Endothelial cell of umbilical vein (primary cell): ENCODE measurements around the gene DNAH11. TPM values are rescaled to one million over a fixed set of nuclear protein-coding genes. Genes with fewer than 3 reads are reported as not detected.

ENCODE experiments used
- BruUV-seq: library from RNA; stranded (reverse); fragments of 400-500 nt; replicated peaks from 2 replicates; lab custom pipeline; 2021; lab: Mats Ljungman, UMichigan
- CTCF ChIA-PET: fragments of 300-600, 350-600 bp; sonication (Branson Sonifier 250); formaldehyde crosslinking; loops from one replicate; lab custom pipeline; 2021; ENCODE audit warnings: antibody characterized with exemption, inconsistent platforms; lab: Charles Lee
- POLR2A ChIA-PET: fragments of 300-600, 350-600 bp; sonication (Branson Sonifier 250); formaldehyde crosslinking; loops from one replicate; lab custom pipeline; 2021; ENCODE audit warnings: antibody characterized with exemption, inconsistent platforms; lab: Charles Lee
- DNase-seq: peaks from one replicate; pipeline ENCODE4 v3.0.0-alpha.2; 2011; ENCODE audit warnings: low read depth, low spot score
- FAIRE-seq: peaks from 2 replicates; lab custom pipeline; 2011; peaks lifted over from hg19 to GRCh38; lab: Jason Lieb, UNC
- H2AFZ ChIP-seq: 2 replicates; pipeline ENCODE4 v1.6.0; 2012; ENCODE audit warnings: low read depth, low read length, control low read depth, inconsistent platforms
- H3K27ac ChIP-seq: 2 replicates; pipeline ENCODE4 v1.5.1; 2011; ENCODE audit warnings: low read depth, mild to moderate bottlenecking, control low read depth, low read length, moderate library complexity; ENCODE audit not compliant: insufficient read depth
- H3K27me3 ChIP-seq, 2 experiments: 2 replicates each; pipeline versions ENCODE4 v1.6.0 to v1.6.1; 2011; ENCODE audit warnings: low read length in 2 of 2, mixed read lengths in 1 of 2; ENCODE audit not compliant: control insufficient read depth in 2 of 2, insufficient read depth in 2 of 2
- H3K36me3 ChIP-seq, 2 experiments: 2 replicates in 1 of 2; 3 replicates in 1 of 2; pipeline ENCODE4 v1.5.1; 2011; ENCODE audit warnings: low read length in 2 of 2, mild to moderate bottlenecking in 1 of 2, moderate library complexity in 1 of 2; ENCODE audit not compliant: control insufficient read depth in 2 of 2, insufficient read depth in 2 of 2; ENCODE audit errors: extremely low read depth in 1 of 2
- H3K4me1 ChIP-seq: 3 replicates; pipeline ENCODE4 v1.5.1; 2011; ENCODE audit warnings: mild to moderate bottlenecking, low read length; ENCODE audit not compliant: control insufficient read depth, insufficient read depth; ENCODE audit errors: extremely low read depth
- H3K4me2 ChIP-seq: 2 replicates; pipeline ENCODE4 v1.6.1; 2011; ENCODE audit warnings: low read length, control low read depth, mixed read lengths; ENCODE audit not compliant: insufficient read depth
- H3K4me3 ChIP-seq, 3 experiments: fragments of 200-600 bp in 1 of 3; sonication (generic), shearing (Covaris generic) in 1 of 3; replicated peaks in 1 of 3; 2 replicates each; pipeline ENCODE4 v1.5.1; 2011 to 2016; ENCODE audit warnings: control low read depth in 3 of 3, low read length in 3 of 3, mild to moderate bottlenecking in 2 of 3, inconsistent platforms in 1 of 3, low read depth in 1 of 3, moderate library complexity in 1 of 3; ENCODE audit not compliant: insufficient read depth in 1 of 3
- H3K79me2 ChIP-seq: 2 replicates; pipeline ENCODE4 v1.6.0; 2012; ENCODE audit warnings: low read length, inconsistent platforms; ENCODE audit not compliant: control insufficient read depth, insufficient read depth
- H3K9ac ChIP-seq: replicated peaks from 2 replicates; pipeline ENCODE3; 2011; ENCODE audit warnings: low read length, control low read depth; ENCODE audit not compliant: insufficient read depth; ENCODE audit errors: extremely low read depth
- H3K9me1 ChIP-seq: replicated peaks from 3 replicates; pipeline ENCODE4 v1.6.0; 2011; ENCODE audit warnings: mild to moderate bottlenecking, low read length; ENCODE audit not compliant: control insufficient read depth, insufficient read depth; ENCODE audit errors: extremely low read depth
- H3K9me3 ChIP-seq: replicated peaks from 2 replicates; pipeline ENCODE4 v1.5.1; 2012; ENCODE audit warnings: low read length, inconsistent platforms; ENCODE audit not compliant: control insufficient read depth, insufficient read depth
- H4K20me1 ChIP-seq: replicated peaks from 2 replicates; pipeline ENCODE3; 2011; ENCODE audit warnings: mild to moderate bottlenecking, low read length; ENCODE audit not compliant: control insufficient read depth, insufficient read depth; ENCODE audit errors: extremely low read depth
- CTCF ChIP-seq, 2 donors: IDR thresholded peaks; 1 replicate in 1 of 2; 2 replicates in 1 of 2; pipeline ENCODE4 v1.5.1; 2011; ENCODE audit warnings: low read length in 2 of 2, mild to moderate bottlenecking in 2 of 2, moderate library complexity in 2 of 2, control low read depth in 1 of 2, inconsistent platforms in 1 of 2, low read depth in 1 of 2; ENCODE audit not compliant: insufficient read depth in 1 of 2; ENCODE audit errors: extremely low read depth in 1 of 2
- EZH2 ChIP-seq: IDR thresholded peaks from 2 replicates; pipeline ENCODE4 v1.6.1; 2012; ENCODE audit warnings: borderline replicate concordance, low read depth, mild to moderate bottlenecking, moderate library complexity, low read length, inconsistent platforms; ENCODE audit not compliant: severe bottlenecking
- FOS ChIP-seq: IDR thresholded peaks from 2 replicates; pipeline ENCODE4 v1.6.1; 2011; ENCODE audit warnings: mild to moderate bottlenecking, low read length, moderate library complexity, borderline replicate concordance; ENCODE audit not compliant: insufficient read depth
- GATA2 ChIP-seq: IDR thresholded peaks from 2 replicates; pipeline ENCODE4 v1.7.0; 2011; ENCODE audit warnings: low read depth, mild to moderate bottlenecking, moderate library complexity, mixed read lengths, low read length; ENCODE audit not compliant: insufficient read length, insufficient read depth
- JUN ChIP-seq: IDR thresholded peaks from 2 replicates; pipeline ENCODE4 v1.6.1; 2011; ENCODE audit warnings: borderline replicate concordance, low read depth; ENCODE audit not compliant: insufficient read length, insufficient read depth
- MAX ChIP-seq: IDR thresholded peaks from 2 replicates; pipeline ENCODE4 v1.6.1; 2011; ENCODE audit not compliant: insufficient read depth, insufficient read length
- MYC ChIP-seq: IDR thresholded peaks from one replicate; pipeline ENCODE4 v1.6.1; 2011; ENCODE audit warnings: mild to moderate bottlenecking, low read depth, low read length
- POLR2A ChIP-seq: IDR thresholded peaks from 2 replicates; pipeline ENCODE4 v1.6.1; 2012; ENCODE audit warnings: low read depth, mild to moderate bottlenecking, control low read depth, low read length
- POLR2AphosphoS5 ChIP-seq: IDR thresholded peaks from 2 replicates; pipeline ENCODE4 v1.6.1; 2012; ENCODE audit warnings: low read depth, mild to moderate bottlenecking, control low read depth, low read length, moderate library complexity; ENCODE audit not compliant: insufficient read depth
- dilution Hi-C: fragments of 300-500 bp; cut with MboI; formaldehyde crosslinking; loops from one replicate; pipeline ENCODE4 v1.15.0; 2019; ENCODE audit warnings: low sequenced_read_pairs; ENCODE audit not compliant: extremely low pct_ligation_motif_present
- intact Hi-C: fragments of 100-400 bp; cut with micrococcal nuclease; formaldehyde crosslinking; loops from one replicate; pipeline ENCODE4 v1.10.0; 2022
- polyA plus RNA-seq, 4 experiments: library from polyadenylated mRNA; depleted of rRNA in 3 of 4; stranded (reverse) in 3 of 4; unstranded in 1 of 4; fragments of >200 nt; gene quantifications; 2 replicates each; pipeline versions ENCODE4 v1.2.1 to v1.2.3, GENCODE V29; 2011 to 2012; ENCODE audit warnings: missing spikeins in 1 of 4
- total RNA-seq: library from RNA; stranded (reverse); gene quantifications from 2 replicates; pipeline ENCODE4 v1.2.3, GENCODE V29; 2021

The DNAH11 gene
- total and polyA plus RNA-seq, 2 donors (not counting 3 experiments of a cell fraction or from before 2014, with no cell fraction given), result 0.69 to 0.91 TPM

GRCh38 chr7:21829731-21830130, 286.9 kb downstream of the DNAH11 start:
- H3K36me3 ChIP-seq, result no peaks in the 10 kb centered on the region
- H3K9me1 ChIP-seq, result no peaks in the 10 kb centered on the region
- no peak for DNase-seq
- TF ChIP-seq MAX (no peak), EZH2 (no peak), FOS (no peak), CTCF (IDR thresholded peaks at IDR 0.05; ENCODE audit: extremely low read depth in 1 of 2, insufficient read depth in 1 of 2, low read depth in 1 of 2, low read length in 2 of 2) (no peak)
- ChIA-PET CTCF (interaction anchor here (1.3 kb wide), 1 partner anchor 250 kb away, joined by 3 read pairs; no protein-coding TSS in a partner anchor), POLR2A (interaction anchor here (0.6 kb wide), 1 partner anchor 176 kb away, joined by 4 read pairs; no protein-coding TSS in a partner anchor)
- H3K9me3 ChIP-seq, result no peaks in the 10 kb centered on the region
- peak; percentile 4 for FAIRE-seq
- H3K4me3 ChIP-seq, result no peak overlapping the region
- intact Hi-C loops, result no loop called here
- H3K9ac ChIP-seq, result no peak overlapping the region
- no peaks in the 10 kb centered on the region for H3K4me1 ChIP-seq
- dilution Hi-C loops, result no loop called here
- no peak overlapping the region for H3K27ac ChIP-seq
- H4K20me1 ChIP-seq, result no peaks in the 10 kb centered on the region
- H2AFZ ChIP-seq, result no peak overlapping the region
- H3K4me2 ChIP-seq, result no peak overlapping the region
- BruUV-seq, result no TSS peak
- H3K27me3 ChIP-seq, result peaks cover 2 to 9% of the 10 kb centered on the region in 2 experiments
- H3K79me2 ChIP-seq, result no peaks in the 10 kb centered on the region

- TF ChIP-seq GATA2 (no peak), FOS (no peak), JUN (no peak), MAX (no peak), EZH2 (no peak), CTCF (IDR thresholded peaks at IDR 0.05; ENCODE audit: extremely low read depth in 1 of 2, insufficient read depth in 1 of 2, low read depth in 1 of 2, low read length in 2 of 2) (no peak), POLR2A (no peak), MYC (no peak), POLR2AphosphoS5 (no peak)
- H3K79me2 ChIP-seq, result no peaks in the 10 kb centered on the region
- POLR2A ChIA-PET, result no interaction called here
- H3K4me3 ChIP-seq, result no peak overlapping the region
- no peak overlapping the region for H3K9ac ChIP-seq
- H3K9me1 ChIP-seq, result no peaks in the 10 kb centered on the region
- DNase-seq, result no peak
- no TSS peak for BruUV-seq
- intact Hi-C loops (no loop called here), dilution Hi-C loops (no loop called here)
- no peak overlapping the region for H3K4me2 ChIP-seq
- CTCF ChIA-PET, result no interaction called here
- no peaks in the 10 kb centered on the region for H3K27me3 ChIP-seq
- no peaks in the 10 kb centered on the region for H4K20me1 ChIP-seq
- no peak overlapping the region for H3K27ac ChIP-seq
- no peaks in the 10 kb centered on the region for H3K4me1 ChIP-seq
- no peak overlapping the region for H2AFZ ChIP-seq
- no peak for FAIRE-seq
- H3K36me3 ChIP-seq, result no peaks in the 10 kb centered on the region
- H3K9me3 ChIP-seq, result no peaks in the 10 kb centered on the region
Observed at GRCh38 chr7:21844742-21845141, 301.9 kb downstream of the DNAH11 start.
